ENCODE measurements around the gene AUH.
A peak's percentile ranks its signal among the peaks of the same experiment; 100 is the strongest.

Gene AUH

GRCh38 chr9:91361291-91362050 lies at the start of gene AUH:
Gene AUH, minus strand, starts transcription at chr9:91361918. Its CDS starts 29 bp downstream, at chr9:91361889.
- DNase-seq: peak; percentile 89 to 94
- TF ChIP-seq POLR2A (IDR thresholded peaks at IDR 0.05; ENCODE audit: low read length): peak; percentile 66
- no peak for TF ChIP-seq GATA1 (IDR thresholded peaks at IDR 0.05; ENCODE audit: low read depth, low read length)

GRCh38 chr9:91411096-91411771 lies 49.5 kb upstream of the AUH start:
- TF ChIP-seq GATA1 (IDR thresholded peaks at IDR 0.05; ENCODE audit: low read depth, low read length) (no peak), POLR2A (IDR thresholded peaks at IDR 0.05; ENCODE audit: low read length) (no peak)
- no peak for DNase-seq

- TF ChIP-seq GATA1 (IDR thresholded peaks at IDR 0.05; ENCODE audit: low read depth, low read length): no peak
- TF ChIP-seq POLR2A (IDR thresholded peaks at IDR 0.05; ENCODE audit: low read length): no peak
- no peak for DNase-seq
These were observed 48.4 kb upstream of the AUH start for GRCh38 chr9:91410161-91410560.

GRCh38 chr9:91408475-91408874 lies 46.8 kb upstream of the AUH start:
- no peak for TF ChIP-seq GATA1 (IDR thresholded peaks at IDR 0.05; ENCODE audit: low read depth, low read length)
- peak in 1 of 2 experiments; percentile 17 for DNase-seq

- DNase-seq: peak; percentile 29 to 35
- TF ChIP-seq POLR2A (IDR thresholded peaks at IDR 0.05; ENCODE audit: low read length) (no peak), GATA1 (IDR thresholded peaks at IDR 0.05; ENCODE audit: low read depth, low read length) (no peak)
These were observed 46.0 kb upstream of the AUH start for GRCh38 chr9:91407580-91408318.

GRCh38 chr9:91405343-91406077 lies 43.8 kb upstream of the AUH start:
- TF ChIP-seq GATA1 (IDR thresholded peaks at IDR 0.05; ENCODE audit: low read depth, low read length): no peak
- TF ChIP-seq POLR2A (IDR thresholded peaks at IDR 0.05; ENCODE audit: low read length): no peak
- no peak for DNase-seq

- TF ChIP-seq GATA1 (IDR thresholded peaks at IDR 0.05; ENCODE audit: low read depth, low read length) (no peak), POLR2A (IDR thresholded peaks at IDR 0.05; ENCODE audit: low read length) (no peak)
- DNase-seq: peak; percentile 35 to 41
These were observed 42.2 kb upstream of the AUH start for GRCh38 chr9:91403665-91404543.

- TF ChIP-seq GATA1 (IDR thresholded peaks at IDR 0.05; ENCODE audit: low read depth, low read length) (no peak), POLR2A (IDR thresholded peaks at IDR 0.05; ENCODE audit: low read length) (no peak)
- no peak for DNase-seq
These were observed 37.2 kb upstream of the AUH start for GRCh38 chr9:91398926-91399325.

- no peak for TF ChIP-seq GATA1 (IDR thresholded peaks at IDR 0.05; ENCODE audit: low read depth, low read length)
- TF ChIP-seq POLR2A (IDR thresholded peaks at IDR 0.05; ENCODE audit: low read length): no peak
- no peak for DNase-seq
These were observed 34.1 kb upstream of the AUH start for GRCh38 chr9:91395553-91396471.

- no peak for DNase-seq
- no peak for TF ChIP-seq GATA1 (IDR thresholded peaks at IDR 0.05; ENCODE audit: low read depth, low read length)
- no peak for TF ChIP-seq POLR2A (IDR thresholded peaks at IDR 0.05; ENCODE audit: low read length)
These were observed 33.4 kb upstream of the AUH start for GRCh38 chr9:91395106-91395552.

- DNase-seq: no peak
- no peak for TF ChIP-seq POLR2A (IDR thresholded peaks at IDR 0.05; ENCODE audit: low read length)
- TF ChIP-seq GATA1 (IDR thresholded peaks at IDR 0.05; ENCODE audit: low read depth, low read length): no peak
These were observed 32.1 kb upstream of the AUH start for GRCh38 chr9:91393826-91394225.

GRCh38 chr9:91392435-91392834 lies 30.7 kb upstream of the AUH start:
- peak; percentile 17 to 60 for DNase-seq
- TF ChIP-seq POLR2A (IDR thresholded peaks at IDR 0.05; ENCODE audit: low read length): no peak
- TF ChIP-seq GATA1 (IDR thresholded peaks at IDR 0.05; ENCODE audit: low read depth, low read length): no peak
